ENCODE results near the gene UBP1.
"Not testable (repeated sequence)": the region's sequence is repeated elsewhere in the genome, so short reads cannot be mapped to it uniquely, and the experiment has no call there.

Gene UBP1

DNA sequence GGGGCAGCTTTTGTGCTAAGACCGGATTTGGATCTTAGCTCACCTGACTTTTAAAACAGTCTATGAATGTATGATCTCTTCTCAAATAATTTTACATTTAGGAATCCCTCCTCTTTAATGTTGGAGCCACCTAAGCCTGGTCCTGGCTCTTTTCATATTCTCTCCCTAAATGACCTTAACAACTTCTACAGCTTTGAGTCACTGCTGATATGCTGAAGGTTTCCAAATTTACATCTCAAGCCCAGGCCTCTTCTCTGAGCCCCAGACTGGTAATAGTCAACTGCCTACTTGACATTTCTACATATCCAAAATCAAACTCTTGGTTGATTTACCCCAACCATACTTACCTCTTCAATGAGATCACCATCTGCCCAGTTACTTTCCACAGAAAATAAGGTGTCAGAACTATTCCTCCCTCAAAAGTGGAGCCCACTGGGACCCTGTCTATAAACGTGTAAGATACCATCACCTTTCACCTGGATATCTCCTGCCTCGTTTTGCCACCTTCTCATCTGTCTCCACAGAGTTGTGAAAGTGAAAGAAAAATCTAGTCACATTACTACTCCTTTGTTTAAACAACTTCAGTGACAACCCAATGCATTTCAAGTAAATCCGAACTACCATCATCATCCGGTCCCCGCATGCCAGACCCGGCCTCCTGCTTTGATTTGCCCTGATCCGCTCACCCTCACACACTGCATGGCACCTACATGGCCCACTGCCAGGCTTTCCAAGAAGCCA lies 48.8 kb downstream of the UBP1 start:
- DNase-seq (ENCODE audit: low read depth) = no peak

DNA sequence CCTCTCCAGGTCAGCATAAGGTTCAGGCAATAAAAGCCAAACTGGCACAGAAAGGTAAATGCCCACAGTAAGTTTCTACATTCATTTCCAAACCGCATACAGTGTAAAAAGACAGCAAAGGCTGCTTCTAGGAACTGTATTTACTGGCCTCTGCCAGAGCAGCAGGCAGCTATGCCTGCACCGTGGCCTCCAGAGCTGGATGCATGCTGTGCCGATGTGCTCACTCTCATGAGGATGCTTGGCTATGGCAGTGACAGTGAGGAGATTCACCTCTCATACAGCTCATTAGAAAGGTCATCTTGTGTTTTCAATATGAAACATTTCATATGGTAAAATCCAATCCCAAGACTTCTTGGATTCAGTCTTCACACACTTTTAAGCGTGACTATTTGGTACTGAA lies 50.3 kb downstream of the UBP1 start:
- DNase-seq (ENCODE audit: low read depth) = no peak

DNA sequence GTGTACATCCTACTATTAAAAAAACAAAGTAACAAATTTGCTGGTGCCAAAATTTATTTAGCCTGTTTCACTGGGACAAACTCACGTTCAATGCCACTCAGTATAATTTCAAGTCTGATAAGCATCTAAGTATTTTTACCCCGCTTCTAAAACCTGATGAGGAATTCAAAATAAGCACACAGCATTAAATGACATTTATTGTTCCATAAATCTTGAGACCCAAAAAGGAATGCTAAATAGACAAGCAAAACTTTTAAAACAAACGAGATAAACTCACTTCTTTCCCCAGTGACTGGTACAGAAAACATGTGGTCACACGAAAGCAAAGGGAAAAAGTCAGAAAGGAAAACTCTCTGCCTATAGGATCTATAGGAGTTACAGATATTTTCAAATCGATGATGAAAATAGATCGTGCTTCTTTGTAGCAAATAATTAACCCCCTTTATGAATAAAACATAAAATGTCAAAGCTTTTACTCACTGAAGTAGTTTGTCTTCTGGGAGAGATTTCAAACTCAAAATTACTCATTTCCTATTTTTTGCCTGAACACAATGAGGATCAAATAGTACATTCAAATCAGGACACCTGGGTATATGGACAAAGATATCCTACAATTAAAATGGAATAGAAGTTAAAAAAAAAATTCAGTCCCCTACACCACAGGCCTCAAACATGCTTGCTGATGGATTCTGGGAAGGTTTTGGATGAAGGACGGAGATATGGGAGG lies 51.7 kb downstream of the UBP1 start:
- DNase-seq (ENCODE audit: low read depth) = no peak

DNA sequence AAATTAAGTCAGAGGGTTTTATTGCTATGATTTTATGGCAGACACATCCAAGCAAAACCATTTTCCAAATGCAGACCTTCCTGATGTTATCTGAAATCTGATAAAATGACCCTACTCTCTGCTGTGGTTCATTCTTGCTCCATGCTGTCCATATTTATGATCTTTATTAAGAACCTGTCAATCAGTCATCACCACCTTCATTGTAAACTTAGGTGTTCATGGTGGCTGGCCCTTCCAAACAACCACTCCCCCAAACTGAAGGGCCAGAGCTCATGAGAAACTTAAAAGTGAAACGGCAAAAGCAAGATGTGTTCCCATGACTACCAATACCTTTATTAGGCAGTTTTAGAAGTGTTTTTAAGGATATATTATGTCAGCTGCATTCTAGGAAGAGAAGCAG lies 53.6 kb downstream of the UBP1 start:
- no peak for DNase-seq (ENCODE audit: low read depth)

DNA sequence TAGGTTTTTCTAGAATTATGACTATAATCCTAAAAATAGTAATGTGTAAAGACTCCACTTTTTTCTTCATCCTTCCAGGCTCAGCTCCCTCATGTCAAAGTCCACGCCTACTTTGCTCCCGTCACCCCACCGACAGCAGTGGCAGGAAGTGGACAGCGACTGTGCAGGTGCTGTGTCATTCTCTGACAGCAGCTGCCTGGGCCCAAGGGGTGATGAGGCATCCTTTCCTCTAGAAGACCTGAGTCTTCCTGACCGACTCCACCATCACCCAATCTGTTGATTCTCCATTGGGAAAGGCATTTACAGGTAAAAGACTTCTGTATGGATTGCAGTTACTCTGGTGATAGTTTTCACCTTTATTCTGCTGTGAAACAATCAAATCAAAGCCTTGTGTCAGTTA lies 54.8 kb downstream of the UBP1 start:
- no peak for DNase-seq (ENCODE audit: low read depth)

DNA sequence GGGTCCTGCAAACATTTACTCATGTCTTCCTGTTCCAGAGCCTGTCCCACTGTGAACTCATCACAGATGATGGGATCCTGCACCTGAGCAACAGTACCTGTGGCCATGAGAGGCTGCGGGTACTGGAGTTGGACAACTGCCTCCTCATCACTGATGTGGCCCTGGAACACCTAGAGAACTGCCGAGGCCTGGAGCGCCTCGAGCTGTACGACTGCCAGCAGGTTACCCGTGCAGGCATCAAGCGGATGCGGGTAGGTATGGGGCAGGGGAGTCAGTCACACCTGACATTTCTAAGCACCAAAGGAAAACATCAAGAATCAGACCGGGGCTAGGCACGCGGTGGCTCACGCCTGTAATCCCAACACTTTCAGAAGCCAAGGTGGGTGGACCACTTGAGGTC lies 56.3 kb downstream of the UBP1 start:
- DNase-seq (ENCODE audit: low read depth) = no peak

DNA sequence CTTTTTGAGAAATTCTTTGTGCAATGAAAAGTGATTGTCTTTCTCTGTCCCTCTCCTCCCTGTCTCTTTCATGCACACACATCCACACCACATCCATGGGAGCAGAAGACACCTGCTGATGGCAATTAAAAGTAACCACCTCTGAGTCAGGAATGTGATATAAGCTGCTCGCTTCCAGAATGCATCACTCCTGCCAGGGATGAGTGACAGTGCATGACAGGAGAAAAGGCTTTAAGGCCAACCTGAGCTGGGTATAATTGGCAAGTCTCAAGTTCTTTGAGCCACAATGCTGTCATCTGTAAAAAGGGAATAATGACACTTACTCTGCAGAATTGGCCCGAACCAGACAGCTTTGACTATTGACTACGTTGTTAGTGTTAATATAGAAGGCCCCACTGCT lies 59.6 kb downstream of the UBP1 start:
- no peak for DNase-seq (ENCODE audit: low read depth)

DNA sequence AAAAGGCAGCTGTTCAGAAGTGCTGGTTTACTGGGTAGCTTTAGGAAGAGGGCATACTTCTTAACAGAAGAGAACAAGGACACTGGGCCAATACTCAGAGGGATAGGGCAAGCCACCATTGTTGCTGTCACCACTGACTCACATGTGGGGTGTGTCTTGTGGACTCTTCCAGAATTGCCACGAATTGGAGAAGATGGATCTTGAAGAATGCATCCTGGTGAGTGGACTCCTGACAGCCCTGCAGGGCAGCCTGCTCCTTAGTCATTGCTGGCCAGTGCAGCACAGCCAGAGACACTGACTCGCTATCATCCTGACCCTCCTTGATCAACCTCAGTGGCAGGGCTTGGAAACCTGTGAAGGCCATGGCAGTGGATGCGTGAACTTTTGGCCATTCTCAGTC lies 62.3 kb downstream of the UBP1 start:
- no peak for DNase-seq (ENCODE audit: low read depth)

DNA sequence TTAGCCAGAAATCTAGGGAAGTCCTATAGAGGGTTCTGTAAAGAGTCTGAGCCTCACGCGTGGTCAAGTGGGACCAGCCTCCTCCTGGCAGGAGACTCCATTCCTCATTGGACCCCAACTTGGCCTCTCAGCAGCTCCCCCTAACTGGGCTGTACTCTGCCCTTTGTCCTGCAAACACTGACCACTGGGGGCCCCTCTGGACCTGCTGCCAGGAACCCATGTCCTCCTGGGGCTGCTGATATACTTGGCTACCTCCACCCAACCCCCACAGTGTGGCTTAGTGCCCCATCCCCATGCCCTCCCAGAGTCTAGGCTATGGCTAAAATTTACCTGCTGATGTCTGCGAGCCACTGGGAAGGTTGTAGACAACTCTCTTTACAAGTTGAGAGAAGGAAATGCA lies 62.7 kb downstream of the UBP1 start:
- DNase-seq (ENCODE audit: low read depth) = no peak

DNA sequence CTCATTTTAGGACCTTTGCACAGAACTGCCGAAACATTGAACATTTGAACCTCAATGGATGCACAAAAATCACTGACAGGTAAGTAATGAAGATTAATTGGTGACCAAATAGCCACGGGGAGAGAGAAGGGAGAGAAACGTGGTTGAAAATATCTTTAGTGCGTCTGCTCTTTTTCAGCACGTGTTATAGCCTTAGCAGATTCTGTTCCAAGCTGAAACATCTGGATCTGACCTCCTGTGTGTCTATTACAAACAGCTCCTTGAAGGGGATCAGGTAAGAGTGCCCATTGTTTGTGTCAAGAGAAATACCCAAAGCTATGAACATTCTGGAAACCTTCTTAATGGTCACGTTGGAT lies 67.1 kb downstream of the UBP1 start:
- no peak for DNase-seq (ENCODE audit: low read depth)

DNA sequence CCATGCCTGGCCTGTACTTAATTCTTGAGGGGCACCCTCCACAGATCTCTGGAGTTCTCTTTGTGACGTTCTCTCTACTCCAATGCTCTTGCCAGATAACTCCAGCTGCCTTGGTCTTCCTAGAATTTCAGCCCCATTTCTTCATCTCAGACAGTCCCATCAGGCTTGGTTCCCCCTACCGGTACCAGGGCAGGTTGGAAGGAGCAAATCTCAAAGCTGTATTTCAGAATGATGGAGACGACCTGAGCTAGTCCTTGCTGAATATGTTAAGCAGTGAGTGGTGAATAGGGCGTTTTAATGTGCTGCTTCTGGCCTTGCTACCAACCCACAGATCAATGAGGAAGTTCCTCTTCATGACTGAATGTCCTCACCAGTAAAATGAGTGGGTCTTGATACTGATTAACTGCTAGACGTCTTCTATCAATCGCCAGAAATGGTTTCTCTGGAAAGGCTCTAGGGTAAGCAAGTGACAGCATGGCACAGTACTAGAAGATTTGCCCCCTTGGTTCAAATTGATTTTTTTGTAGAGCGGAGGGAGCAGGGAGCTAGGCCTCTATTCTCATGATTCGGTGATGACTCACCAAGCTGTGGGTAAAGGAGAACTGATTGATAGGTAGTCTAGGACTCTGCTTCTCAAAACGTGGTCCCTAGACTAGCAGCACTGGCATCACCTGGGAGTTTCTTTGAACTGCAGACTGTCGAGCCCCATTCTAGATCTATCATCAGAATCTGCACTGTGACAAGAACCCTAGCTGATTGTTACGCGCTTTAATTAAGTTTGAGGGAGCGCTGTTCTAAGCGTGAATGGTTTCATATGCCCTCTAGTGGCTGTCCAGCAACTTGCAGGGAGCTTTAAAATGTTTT lies 67.8 kb downstream of the UBP1 start:
- peak; percentile 15 for DNase-seq (ENCODE audit: low read depth)

DNA sequence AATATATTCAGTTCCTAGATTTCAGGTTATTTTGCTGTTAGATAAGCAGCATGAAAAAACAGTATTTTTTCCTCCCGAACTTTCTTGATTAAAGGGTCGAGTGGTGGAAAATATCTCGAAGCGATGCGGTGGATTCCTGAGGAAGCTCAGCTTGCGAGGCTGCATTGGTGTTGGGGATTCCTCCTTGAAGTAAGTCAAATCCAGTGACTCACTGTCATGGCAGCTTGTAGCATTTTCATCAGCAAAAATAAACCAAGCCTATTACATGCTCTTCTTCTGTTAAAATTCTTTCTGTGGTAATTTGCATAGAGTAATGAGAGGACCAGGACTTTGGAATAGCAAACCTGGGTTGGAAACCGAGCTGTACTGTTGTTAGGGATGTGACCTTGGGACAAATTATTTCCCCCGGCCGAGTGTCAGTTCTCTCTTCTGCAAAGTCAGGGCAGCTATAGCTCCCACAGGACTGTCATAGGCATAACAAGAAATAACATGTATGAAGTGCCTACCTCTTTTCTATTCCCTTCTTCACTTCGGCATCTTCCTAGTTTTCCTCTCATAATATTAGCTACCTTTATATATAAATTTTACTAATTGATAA lies 75.6 kb downstream of the UBP1 start:
- DNase-seq (ENCODE audit: low read depth) = no peak

DNA sequence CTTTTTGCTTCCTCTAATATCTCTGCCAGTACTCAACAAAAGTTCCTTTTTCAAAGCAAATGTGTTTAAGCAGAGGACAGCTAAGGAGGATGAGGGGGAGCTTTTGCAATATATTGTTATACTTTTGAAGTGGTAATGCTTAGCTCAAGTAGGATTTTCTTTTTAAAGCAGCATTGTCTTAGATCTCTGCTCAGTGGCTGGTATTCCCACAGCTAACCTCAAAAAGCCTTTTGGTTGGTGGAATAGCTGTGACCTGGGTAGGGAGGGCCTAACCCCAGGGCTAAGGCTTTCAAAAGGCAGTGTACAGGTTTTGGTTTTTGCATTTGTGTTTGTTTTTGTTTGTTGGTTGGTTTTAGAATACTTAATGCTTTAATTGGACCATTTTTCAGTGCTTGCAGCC lies 76.1 kb downstream of the UBP1 start:
- no peak for DNase-seq (ENCODE audit: low read depth)

DNA sequence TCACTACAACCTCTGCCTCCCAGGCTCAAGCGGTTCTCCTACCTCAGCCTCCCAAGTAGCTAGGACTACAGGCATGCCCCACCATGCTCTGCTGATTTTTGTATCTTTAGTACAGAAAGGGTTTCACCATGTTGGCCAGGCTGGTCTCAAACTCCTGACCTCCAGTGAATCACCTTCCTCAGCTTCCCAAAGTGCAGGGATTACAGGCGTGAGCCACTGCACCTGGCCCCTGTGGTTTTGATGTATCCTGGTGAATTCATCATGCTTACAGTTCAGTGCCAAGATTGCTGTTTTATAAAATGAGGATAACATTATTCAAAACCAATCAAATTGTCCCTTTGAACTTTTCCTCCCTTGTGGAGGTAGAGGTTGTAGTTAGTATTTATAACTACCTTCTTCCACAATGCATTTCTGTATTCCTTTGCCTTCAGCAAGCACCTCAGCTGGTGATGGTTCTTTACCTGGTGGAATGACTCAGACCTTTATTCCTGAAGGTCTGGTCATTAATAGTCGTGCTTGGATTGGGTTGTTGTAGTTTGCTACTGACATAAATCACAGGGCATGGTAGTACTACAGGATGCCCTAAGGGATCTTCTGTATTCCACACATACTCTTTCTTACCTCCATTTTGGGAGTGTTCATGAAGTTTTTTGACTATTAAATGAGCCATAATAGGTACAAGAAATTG lies 76.9 kb downstream of the UBP1 start:
- DNase-seq (ENCODE audit: low read depth) = no peak

DNA sequence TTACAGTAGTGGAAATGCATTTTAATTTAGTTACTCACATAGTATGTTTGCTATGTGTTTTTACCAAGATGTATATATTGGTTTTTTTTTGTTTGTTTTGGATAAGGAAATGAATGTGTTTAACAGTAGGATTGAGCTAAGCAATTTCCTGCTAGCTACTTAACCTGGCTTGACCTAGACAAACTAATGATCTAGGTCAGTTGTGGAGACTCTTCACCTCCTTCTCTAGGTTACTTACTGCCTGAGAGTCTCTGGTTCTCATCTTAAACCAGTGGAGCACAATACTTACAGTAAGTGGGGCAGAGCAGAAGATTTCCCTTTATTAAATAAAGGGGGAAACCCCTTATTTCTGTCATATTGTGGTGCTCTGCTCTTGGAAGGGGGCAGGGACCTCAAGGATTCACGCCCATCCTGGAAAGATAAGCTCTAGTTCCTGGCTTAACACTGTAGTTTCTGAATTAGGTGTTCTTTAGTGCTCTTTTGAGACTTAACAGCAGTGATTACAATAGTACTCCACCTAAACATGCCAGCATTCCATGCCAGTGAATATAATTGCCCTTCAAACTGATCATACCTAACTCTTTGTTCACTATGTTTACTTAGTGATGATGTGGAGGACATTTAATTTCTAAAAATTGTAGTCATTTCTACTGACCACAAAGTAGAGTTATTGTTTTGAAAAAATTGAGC lies 79.9 kb downstream of the UBP1 start:
- DNase-seq (ENCODE audit: low read depth) = no peak

DNA sequence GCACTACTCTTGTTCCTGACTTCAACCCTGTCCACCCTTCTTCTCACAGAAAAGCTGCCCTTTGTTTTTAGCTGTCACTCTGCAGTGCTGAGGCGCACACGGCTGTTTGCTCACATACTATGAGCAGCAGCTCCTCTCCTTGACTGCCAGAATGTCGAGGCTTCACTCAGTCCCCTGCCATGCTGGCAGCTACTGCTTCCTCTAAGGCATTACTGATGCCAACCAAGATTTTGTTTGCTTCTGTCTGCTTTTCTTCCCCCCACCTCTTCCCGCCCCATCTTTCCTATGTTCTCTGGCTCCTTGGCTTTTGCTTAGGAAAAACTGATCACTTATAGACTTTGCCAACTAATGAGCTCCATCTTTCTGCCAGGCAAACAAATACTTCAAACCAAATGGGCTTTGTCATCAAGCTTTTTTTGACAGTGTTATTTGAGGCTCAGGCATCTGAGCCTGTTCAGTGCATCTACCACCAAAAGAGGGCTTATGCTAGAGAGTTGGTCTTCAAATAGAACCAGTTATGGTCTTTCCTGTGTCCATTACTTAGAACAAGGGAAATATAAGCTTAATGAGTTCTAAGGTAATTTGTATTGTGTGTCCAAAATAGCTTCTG lies 81.9 kb downstream of the UBP1 start:
- no peak for DNase-seq (ENCODE audit: low read depth)

DNA sequence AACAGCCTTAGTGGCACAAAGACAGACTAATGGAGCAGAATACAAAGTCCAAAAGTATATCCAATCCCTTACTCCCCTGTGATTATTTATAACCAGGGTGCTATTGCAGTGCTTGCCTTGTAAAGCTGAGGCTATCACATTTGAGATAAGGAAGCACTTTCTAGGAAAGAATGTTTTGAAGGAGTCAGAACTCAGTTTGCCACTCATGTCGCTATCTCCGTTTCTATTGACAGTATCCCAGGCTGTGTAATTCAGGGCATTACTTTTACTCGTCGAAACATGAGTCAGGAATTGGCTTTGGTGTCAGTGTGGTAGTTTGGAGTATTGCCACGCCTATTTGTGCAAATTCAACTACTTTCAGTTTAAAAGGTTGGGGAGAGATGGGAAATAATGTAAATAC lies 84.6 kb downstream of the UBP1 start:
- no peak for DNase-seq (ENCODE audit: low read depth)

DNA sequence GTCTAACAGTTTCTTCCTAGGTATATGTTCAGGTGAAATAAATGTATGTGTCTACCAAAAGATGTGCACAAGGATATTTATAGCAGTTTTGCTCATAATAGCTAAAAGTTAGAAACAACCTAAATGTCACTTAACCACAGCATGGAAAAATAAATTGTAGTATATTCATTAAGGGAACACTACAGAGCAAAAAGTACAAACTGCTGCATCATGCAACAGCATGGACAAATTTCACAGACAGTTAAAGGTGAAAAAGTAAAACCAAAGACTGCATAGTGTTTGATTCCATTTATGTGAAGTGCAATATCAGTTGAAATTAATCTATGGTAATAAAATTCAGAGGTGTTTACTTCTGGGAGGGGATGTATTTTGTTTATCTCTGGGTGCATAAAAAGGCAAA lies 100.4 kb downstream of the UBP1 start:
- DNase-seq (ENCODE audit: low read depth) = no peak

DNA sequence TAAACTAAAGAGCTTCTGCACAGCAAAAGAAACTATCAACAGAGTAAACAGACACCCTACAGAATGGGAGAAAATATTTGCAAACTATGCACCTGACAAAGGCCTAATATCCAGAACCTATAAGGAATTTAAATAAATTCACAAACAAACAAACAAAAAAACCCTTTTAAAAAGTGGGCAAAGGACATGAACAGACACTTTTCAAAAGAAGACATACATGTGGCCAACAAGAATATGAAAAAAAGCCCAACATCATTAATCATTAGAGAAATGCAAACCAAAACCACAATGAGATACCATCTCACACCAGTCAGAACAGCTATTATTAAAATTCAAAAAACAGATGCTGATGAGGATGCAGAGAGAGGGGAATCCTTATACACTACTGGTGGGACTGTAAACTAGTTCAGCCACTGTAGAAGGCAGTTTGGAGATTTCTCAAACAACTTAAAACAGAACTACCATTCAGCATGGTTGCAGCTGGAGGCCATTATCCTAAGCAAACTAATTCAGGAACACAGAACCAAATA lies 101.2 kb downstream of the UBP1 start:
- DNase-seq (ENCODE audit: low read depth) = not testable (repeated sequence)
